Measurements from ENCODE around the gene KLHL41. TPM values are rescaled to one million over a fixed set of nuclear protein-coding genes. Genes with fewer than 3 reads are reported as not detected.
"Not testable (repeated sequence)": the region's sequence is repeated elsewhere in the genome, so short reads cannot be mapped to it uniquely, and the experiment has no call there.

KLHL41 gene
- total and polyA plus RNA-seq, 4 donors = 0.30 to 1.6 (median 1.1) TPM

- Histone ChIP-seq H3K27ac (ENCODE audit: low read depth in 1 of 2, low read length in 1 of 2) (peak overlapping the region in 1 of 2 donors; percentile 40), H3K9ac (ENCODE audit: insufficient read depth in 1 of 2, low read length in 2 of 2) (peak overlapping the region in 1 of 2 donors; percentile 35), H3K36me3 (ENCODE audit: control insufficient read depth in 4 of 4, insufficient read depth in 4 of 4, low read length in 4 of 4) (no peaks in the 10 kb centered on the region), H3K4me3 (no peak overlapping the region), H3K4me1 (ENCODE audit: control insufficient read depth in 5 of 5, insufficient read depth in 5 of 5, low read length in 5 of 5) (peaks cover 0 to 9% (median 4%) of the 10 kb centered on the region in 5 donors), H3K27me3 (ENCODE audit: control insufficient read depth in 3 of 3, insufficient read depth in 3 of 3, low read length in 2 of 3) (no peaks in the 10 kb centered on the region), H3K9me3 (ENCODE audit: control insufficient read depth in 4 of 4, insufficient read depth in 3 of 4, low read length in 3 of 4) (no peaks in the 10 kb centered on the region)
- WGBS, 2 donors = 73 to 81% methylated on average over 3 of the region's 3 CpGs
- no peak for TF ChIP-seq CTCF (IDR thresholded peaks at IDR 0.05; ENCODE audit: control extremely low read depth, extremely low read depth)
- DNase-seq (peak in 2 of 3 donors; percentile 39 to 62), ATAC-seq (ENCODE audit: insufficient read depth, low FRiP score) (no peak)
Observed at GRCh38 chr2:169513926-169514325, 4.4 kb downstream of the KLHL41 start.

GRCh38 chr2:169514758-169515157 is 5.3 kb downstream of the KLHL41 start:
- ATAC-seq (ENCODE audit: insufficient read depth, low FRiP score); H3K9ac ChIP-seq (ENCODE audit: insufficient read depth in 1 of 2, low read length in 2 of 2): not testable (repeated sequence)
- 89 to 92% methylated on average over 7 of the region's 7 CpGs for WGBS, 2 donors

GRCh38 chr2:169516488-169516995 is 7.0 kb downstream of the KLHL41 start:
- ATAC-seq (ENCODE audit: insufficient read depth, low FRiP score); H3K4me1 ChIP-seq (ENCODE audit: control insufficient read depth in 5 of 5, insufficient read depth in 5 of 5, low read length in 5 of 5); H3K27me3 ChIP-seq (ENCODE audit: control insufficient read depth in 3 of 3, insufficient read depth in 3 of 3, low read length in 2 of 3); H3K36me3 ChIP-seq (ENCODE audit: control insufficient read depth in 4 of 4, insufficient read depth in 4 of 4, low read length in 4 of 4); H3K9ac ChIP-seq (ENCODE audit: insufficient read depth in 1 of 2, low read length in 2 of 2); H3K9me3 ChIP-seq (ENCODE audit: control insufficient read depth in 4 of 4, insufficient read depth in 3 of 4, low read length in 3 of 4); H3K4me3 ChIP-seq; DNase-seq; H3K27ac ChIP-seq (ENCODE audit: low read depth in 1 of 2, low read length in 1 of 2): not testable (repeated sequence)
- WGBS, 2 donors = 92 to 93% methylated on average over 10 of the region's 10 CpGs

More at GRCh38 chr2:169514758-169515157, 5.3 kb downstream of the KLHL41 start:
- not testable (repeated sequence) for H3K27me3 ChIP-seq (ENCODE audit: control insufficient read depth in 3 of 3, insufficient read depth in 3 of 3, low read length in 2 of 3); H3K4me3 ChIP-seq; DNase-seq; H3K4me1 ChIP-seq (ENCODE audit: control insufficient read depth in 5 of 5, insufficient read depth in 5 of 5, low read length in 5 of 5); H3K36me3 ChIP-seq (ENCODE audit: control insufficient read depth in 4 of 4, insufficient read depth in 4 of 4, low read length in 4 of 4); H3K9me3 ChIP-seq (ENCODE audit: control insufficient read depth in 4 of 4, insufficient read depth in 3 of 4, low read length in 3 of 4)
- H3K27ac ChIP-seq (ENCODE audit: low read depth in 1 of 2, low read length in 1 of 2) = peak overlapping the region in 1 of 2 donors; percentile 50

GRCh38 chr2:169520896-169521295 is 11.4 kb downstream of the KLHL41 start:
- TF ChIP-seq CTCF (IDR thresholded peaks at IDR 0.05; ENCODE audit: control extremely low read depth, extremely low read depth) = no peak
- Histone ChIP-seq H3K9ac (ENCODE audit: insufficient read depth in 1 of 2, low read length in 2 of 2) (no peak overlapping the region), H3K4me1 (ENCODE audit: control insufficient read depth in 5 of 5, insufficient read depth in 5 of 5, low read length in 5 of 5) (peaks cover 0 to 5% (median 0%) of the 10 kb centered on the region in 5 donors), H3K4me3 (no peak overlapping the region), H3K27ac (ENCODE audit: low read depth in 1 of 2, low read length in 1 of 2) (no peak overlapping the region), H3K9me3 (ENCODE audit: control insufficient read depth in 4 of 4, insufficient read depth in 3 of 4, low read length in 3 of 4) (no peaks in the 10 kb centered on the region), H3K27me3 (ENCODE audit: control insufficient read depth in 3 of 3, insufficient read depth in 3 of 3, low read length in 2 of 3) (no peaks in the 10 kb centered on the region), H3K36me3 (ENCODE audit: control insufficient read depth in 4 of 4, insufficient read depth in 4 of 4, low read length in 4 of 4) (peaks cover 0 to 15% (median 1%) of the 10 kb centered on the region in 4 donors)
- DNase-seq = peak in 2 of 3 donors; percentile 77 to 82
- ATAC-seq (ENCODE audit: insufficient read depth, low FRiP score) = no peak

Measured in lung (tissue), 12 donors.